Measurements from ENCODE around the gene ABCA6. TPM values are rescaled to one million over a fixed set of nuclear protein-coding genes. Genes with fewer than 3 reads are reported as not detected.

The ABCA6 gene
- total RNA-seq, 1 donor from 2014 or later: 25.7 TPM

DNA sequence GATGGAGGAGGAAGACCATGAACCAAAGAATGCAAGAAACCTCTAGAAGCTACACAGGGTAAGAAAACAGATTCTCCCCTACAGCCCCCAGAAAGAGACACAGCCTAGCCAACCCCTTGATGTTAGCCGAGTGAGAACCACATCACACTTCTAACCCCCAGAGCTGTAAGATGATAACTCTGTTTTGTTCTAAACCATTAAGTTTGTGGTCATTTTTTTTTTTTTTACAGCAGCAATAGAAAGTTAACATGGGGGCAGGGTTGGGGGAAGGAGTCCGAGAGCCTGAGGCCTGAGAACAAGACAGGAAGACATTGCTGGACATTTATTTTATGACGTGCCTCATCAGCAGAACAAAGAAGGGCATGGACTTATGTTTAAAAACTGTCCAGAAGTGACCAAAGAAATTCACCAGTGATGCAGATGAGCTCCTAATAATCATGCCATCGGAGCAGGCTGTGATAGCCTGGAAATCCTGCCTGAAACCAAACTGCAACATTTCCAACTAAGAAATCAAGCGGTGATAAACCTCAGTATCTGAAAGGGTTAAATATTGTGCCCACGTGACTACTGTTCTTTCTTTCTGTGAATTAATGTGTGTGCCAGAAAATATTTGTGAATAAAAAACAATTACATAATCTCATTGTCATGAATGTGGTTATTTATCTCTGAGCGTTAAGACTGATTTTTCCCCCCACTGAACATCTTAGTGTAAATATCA, 82.1 kb downstream of the ABCA6 start:
- no peak for DNase-seq (ENCODE audit: missing footprints)
- no peak for ATAC-seq
- intact Hi-C loops (cut with DNase I): loop anchor here (10.0 kb wide), 1 partner anchor 285 kb away; no protein-coding TSS in a partner anchor

- intact Hi-C loops (cut with DNase I): loop anchor here (10.0 kb wide), 1 partner anchor 283 kb away; no protein-coding TSS in a partner anchor
- DNase-seq (ENCODE audit: missing footprints): no peak
- no peak for ATAC-seq
These were observed 83.5 kb downstream of the ABCA6 start for GRCh38 chr17:69058165-69058564.

GRCh38 chr17:69057280-69057679, 84.4 kb downstream of the ABCA6 start:
- DNase-seq (ENCODE audit: missing footprints) (no peak), ATAC-seq (no peak)
- intact Hi-C loops (cut with DNase I): loop anchor here (10.0 kb wide), 1 partner anchor 282 kb away; no protein-coding TSS in a partner anchor

GRCh38 chr17:69056179-69056823, 85.4 kb downstream of the ABCA6 start:
- no peak for DNase-seq (ENCODE audit: missing footprints)
- intact Hi-C loops (cut with DNase I): loop anchor here (10.0 kb wide), 1 partner anchor 282 kb away; no protein-coding TSS in a partner anchor
- ATAC-seq: no peak

DNA sequence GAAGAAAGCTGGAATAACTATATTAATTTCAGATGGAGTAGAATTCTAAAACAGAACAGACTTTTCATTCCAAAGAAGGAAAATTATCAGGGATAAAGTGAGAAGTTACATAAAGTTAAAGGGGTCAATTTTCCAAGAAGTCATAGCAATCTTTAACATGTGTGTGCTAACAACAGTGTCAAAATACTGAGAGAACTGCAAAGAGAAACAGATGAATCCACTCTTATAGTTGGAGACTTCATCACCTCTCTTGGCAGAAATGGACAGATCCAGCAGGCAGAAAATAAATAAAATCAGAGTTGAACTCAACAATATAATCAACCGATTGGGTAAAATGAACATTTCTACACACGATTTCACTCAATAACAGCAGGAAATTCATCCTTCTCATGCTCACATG, 86.4 kb downstream of the ABCA6 start:
- intact Hi-C loops (cut with DNase I): loop anchor here (10.0 kb wide), 1 partner anchor 281 kb away; no protein-coding TSS in a partner anchor
- DNase-seq (ENCODE audit: missing footprints): no peak
- ATAC-seq: peak; percentile 61

DNA sequence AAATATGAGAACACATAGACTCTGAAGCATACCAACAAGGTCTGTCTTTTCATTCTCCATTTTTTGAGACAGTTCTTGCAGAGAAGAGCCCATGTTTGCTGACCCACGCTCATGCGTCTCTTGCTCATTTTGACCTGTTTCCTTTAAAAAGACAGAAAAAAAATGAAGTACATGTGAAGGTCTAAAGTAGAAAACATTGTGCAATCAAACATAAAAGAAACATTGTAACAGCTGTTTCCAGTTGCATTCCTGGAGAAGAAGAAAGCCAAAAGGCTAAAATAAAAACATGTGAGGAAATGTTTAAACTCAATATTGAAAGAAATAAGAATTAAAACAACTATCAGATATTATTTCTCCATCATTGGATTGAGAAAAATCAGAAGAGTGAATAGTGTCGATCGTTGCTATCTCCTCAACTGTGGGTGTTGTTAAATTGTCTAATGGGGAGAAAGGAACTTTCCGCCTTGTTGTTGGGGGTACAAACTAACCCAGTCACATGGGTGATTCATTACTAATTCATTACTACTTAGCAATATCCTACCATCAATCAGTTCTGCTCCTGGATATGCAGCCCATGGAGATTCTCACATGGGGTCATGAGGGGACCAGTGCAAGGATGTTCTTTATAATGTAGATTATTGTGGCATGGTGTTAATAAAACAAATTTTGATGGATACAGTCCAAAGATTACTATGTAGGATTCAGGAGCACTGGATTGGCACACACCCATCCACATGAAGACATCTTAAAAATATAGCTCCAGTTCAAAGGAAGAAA, 90.5 kb downstream of the ABCA6 start:
- ATAC-seq (no peak), DNase-seq (ENCODE audit: missing footprints) (no peak)
- intact Hi-C loops (cut with DNase I): loop anchor here (10.0 kb wide), 1 partner anchor 276 kb away; no protein-coding TSS in a partner anchor

DNA sequence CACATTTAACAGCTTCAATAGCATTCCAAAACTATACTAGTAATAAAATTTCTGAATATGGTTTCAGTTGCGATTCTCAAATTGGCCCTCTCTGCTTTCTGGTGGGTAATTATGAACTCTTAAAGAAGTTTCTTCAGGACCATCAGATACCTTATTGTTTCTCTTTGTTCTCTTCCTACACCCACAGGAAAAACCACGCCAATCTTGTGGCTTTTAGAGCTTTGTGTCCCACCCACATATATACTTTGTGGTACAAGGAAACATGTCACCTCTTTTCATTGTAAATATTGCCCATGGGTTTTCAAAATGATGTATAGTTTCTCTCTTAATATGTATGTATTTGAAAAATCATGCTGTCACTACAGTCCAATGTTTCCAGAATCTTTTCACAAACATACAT, 93.1 kb downstream of the ABCA6 start:
- ATAC-seq (no peak), DNase-seq (ENCODE audit: missing footprints) (no peak)
- intact Hi-C loops (cut with DNase I): loop anchor here (10.0 kb wide), 1 partner anchor 84 kb away; no protein-coding TSS in a partner anchor

GRCh38 chr17:69047368-69048263, 94.1 kb downstream of the ABCA6 start:
- ATAC-seq: peak; percentile 95
- intact Hi-C loops (cut with DNase I): loop anchor here (10.0 kb wide), 1 partner anchor 83 kb away; no protein-coding TSS in a partner anchor
- peak; percentile 81 for DNase-seq (ENCODE audit: missing footprints)

- intact Hi-C loops (cut with DNase I): loop anchor here (10.0 kb wide), 1 partner anchor 81 kb away; no protein-coding TSS in a partner anchor
- no peak for ATAC-seq
- DNase-seq (ENCODE audit: missing footprints): no peak
These were observed 95.4 kb downstream of the ABCA6 start for GRCh38 chr17:69046121-69046807.

DNA sequence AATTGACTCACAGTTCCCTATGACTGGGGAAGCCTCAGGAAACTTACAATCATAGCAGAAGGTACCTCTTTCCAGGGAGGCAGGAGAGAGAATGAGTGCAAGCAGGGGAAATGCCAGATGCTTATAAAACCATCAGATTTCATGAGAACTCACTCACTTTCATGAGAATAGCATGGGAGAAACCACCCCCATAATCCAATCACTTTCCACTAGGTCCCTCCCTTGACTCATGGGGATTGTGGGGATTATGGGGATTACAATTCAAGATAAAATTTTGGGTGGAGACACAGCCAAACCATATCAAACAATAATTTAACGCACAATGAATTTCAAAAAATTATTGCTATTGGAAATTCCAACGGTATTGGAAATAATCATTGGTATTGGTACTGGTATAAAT, 96.0 kb downstream of the ABCA6 start:
- ATAC-seq: no peak
- intact Hi-C loops (cut with DNase I): loop anchor here (10.0 kb wide), 1 partner anchor 81 kb away; no protein-coding TSS in a partner anchor

GRCh38 chr17:69044371-69044770, 97.3 kb downstream of the ABCA6 start:
- DNase-seq (ENCODE audit: missing footprints): no peak

More for the DNA sequence above, 96.0 kb downstream of the ABCA6 start:
- no peak for DNase-seq (ENCODE audit: missing footprints)

GRCh38 chr17:69043098-69043734, 98.5 kb downstream of the ABCA6 start:
- DNase-seq (ENCODE audit: missing footprints): no peak
- ATAC-seq: no peak
- intact Hi-C loops (cut with DNase I): loop anchor here (10.0 kb wide), 1 partner anchor 78 kb away; no protein-coding TSS in a partner anchor

More at GRCh38 chr17:69044371-69044770, 97.3 kb downstream of the ABCA6 start:
- intact Hi-C loops (cut with DNase I): loop anchor here (10.0 kb wide), 1 partner anchor 80 kb away; no protein-coding TSS in a partner anchor
- ATAC-seq: no peak

GRCh38 chr17:69042308-69042707, 99.4 kb downstream of the ABCA6 start:
- DNase-seq (ENCODE audit: missing footprints) (no peak), ATAC-seq (no peak)
- intact Hi-C loops (cut with DNase I): loop anchor here (10.0 kb wide), 1 partner anchor 78 kb away; no protein-coding TSS in a partner anchor

DNA sequence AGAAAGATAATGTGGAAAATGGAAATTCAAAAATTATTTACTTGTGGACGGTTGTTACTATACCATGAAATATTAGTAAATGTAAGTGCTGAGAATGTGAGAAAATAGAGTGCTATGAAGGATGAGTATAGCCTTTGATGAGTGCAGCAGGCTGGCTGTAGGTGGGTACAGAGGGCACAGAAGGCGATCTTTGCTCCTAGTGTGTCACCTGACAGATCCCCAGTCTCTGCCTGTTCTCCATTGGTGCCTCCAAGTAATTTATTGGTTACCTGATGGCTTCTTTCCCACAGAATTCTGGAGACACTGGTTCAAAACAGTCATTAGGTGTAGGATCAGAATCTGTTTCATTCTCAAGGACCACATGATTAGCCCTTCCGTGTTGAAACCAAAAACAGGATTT, 109.9 kb downstream of the ABCA6 start:
- intact Hi-C loops (cut with DNase I): no loop called here
- no peak for ATAC-seq

GRCh38 chr17:69030169-69030568, 111.5 kb downstream of the ABCA6 start:
- no peak for ATAC-seq
- intact Hi-C loops (cut with DNase I): no loop called here
- DNase-seq (ENCODE audit: missing footprints): no peak

More for the DNA sequence above, 109.9 kb downstream of the ABCA6 start:
- DNase-seq (ENCODE audit: missing footprints): no peak
